HG03280 (cell line): ENCODE results near the gene ZNF597.
"Not testable (repeated sequence)": the region's sequence is repeated elsewhere in the genome, so short reads cannot be mapped to it uniquely, and the experiment has no call there.

Experiments
- ATAC-seq: cut with Tn5 transposase; IDR thresholded peaks from one replicate; pipeline ENCODE4 v1.9.1; 2021; ENCODE audit warnings: mild to moderate bottlenecking, moderate library complexity; ENCODE audit not compliant: unreplicated experiment

Gene ZNF597

DNA sequence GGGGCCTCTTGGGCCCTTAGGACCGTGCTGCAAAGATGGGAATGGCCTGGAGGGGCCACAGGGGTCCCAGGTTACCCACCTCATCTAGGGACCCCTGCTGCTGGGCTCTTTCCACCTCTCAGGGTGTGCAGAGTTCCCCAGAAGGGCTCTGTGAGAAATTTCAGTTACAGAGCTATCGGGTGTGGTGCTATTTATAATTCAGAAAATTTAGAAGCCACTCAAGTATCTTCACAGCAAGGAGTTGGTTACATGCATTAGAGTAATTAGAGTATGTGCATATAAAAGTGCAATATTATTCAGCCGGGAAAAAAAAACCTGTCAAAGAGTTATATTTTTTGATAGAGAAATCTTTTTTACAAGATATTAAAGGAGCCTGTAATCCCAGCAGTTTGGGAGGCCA, 33.1 kb upstream of the ZNF597 start:
- no peak for ATAC-seq

DNA sequence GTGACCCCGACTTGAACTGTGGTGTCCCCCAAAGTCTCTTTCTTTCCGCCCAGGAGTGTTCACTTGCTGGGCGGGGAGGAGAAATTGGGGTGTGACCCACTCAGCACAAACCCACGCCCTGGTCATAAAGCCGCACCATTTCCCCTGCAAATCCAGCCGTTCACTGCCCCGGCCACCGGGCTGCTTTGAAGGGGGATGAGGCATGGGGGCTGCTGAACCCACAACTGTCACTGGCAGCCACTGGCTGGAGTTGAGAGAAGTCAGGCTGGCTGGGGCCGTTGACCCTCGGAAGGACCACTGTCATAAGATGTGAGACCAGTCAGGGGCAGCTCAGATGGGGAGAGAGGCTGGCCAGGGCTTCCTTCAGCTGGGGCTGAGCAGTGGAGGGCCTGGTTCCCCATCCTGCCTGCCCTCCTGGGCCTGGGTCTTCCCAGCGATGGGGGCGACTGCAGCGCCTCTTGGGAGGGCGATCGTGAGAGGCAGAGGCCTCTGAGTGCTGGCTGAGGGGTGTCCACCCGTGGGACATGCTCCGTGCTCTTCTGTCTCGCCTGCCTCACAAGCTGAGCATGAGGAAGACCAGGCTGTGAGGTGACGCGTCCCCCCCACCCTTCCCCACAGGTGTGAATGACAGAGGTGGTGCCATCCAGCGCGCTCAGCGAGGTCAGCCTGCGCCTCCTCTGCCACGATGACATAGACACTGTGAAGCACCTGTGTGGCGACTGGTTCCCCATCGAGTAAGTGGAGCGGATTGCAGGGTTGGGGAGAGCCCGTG, 32.5 kb upstream of the ZNF597 start:
- no peak for ATAC-seq

DNA sequence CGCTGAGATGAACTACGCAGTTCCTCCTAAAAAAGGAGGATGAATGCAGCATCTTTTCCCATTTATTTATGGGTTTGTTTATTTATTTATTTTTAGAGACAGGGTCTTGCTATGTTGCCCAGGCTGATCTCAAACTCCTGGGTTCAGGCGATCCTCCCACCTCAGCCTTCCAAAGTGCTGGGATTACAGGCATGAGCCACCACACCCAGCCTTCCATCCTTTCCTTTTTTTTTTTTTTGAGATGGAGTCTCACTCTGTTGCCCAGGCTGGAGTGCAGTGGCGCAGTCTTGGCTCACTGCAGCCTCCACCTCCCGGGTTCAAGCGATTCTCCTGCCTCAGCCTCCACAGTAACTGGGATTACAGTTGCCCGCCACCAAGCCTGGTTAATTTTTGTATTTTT, 31.6 kb upstream of the ZNF597 start:
- not testable (repeated sequence) for ATAC-seq

DNA sequence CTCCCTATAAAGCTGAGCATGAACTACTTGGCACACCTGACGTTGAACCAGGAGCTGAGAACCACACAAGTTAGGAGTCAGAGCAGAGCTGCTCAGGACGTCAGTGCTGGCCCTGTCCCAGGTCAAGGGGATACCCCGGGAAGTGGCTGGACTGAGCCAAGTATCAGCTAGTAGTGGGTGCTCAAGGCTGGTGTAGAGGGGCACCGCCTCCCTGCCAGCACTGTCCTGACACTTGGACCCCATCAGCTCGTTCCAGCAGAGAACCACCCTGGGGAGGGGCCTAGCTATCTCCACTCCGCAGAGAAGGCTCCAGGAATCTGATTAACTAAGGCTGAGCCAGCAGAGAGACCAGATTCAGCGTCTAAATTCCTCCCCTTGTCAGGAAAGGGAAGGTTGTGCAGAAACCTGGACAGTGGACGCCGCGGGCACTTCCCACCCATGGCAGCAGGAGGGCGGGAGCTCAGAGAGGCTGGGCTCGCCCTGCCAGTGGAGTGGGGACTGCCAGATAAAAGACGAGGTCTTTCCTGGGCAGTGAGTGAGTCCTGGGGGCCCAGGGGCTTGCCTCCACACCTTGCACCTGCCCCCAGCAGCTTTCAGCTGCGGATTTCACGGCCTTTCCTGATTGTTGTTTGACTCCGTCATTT, 31.0 kb upstream of the ZNF597 start:
- ATAC-seq = no peak

DNA sequence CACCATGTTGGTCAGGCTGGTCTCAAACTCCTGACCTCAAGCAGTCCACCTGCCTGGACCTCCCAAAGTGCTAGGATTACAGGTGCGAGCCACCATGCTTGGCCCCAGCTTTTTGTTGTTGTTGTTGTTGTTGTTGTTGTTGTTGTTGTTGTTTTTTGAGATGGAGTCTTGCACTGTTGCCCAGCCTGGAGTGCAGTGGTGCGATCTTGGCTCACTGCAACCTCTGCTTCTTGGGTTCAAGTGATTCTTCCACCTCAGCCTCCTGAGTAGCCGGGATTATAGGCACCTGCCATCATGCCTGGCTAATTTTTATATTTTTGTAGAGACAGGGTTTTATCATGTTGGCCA, 30.3 kb upstream of the ZNF597 start:
- ATAC-seq = not testable (repeated sequence)

DNA sequence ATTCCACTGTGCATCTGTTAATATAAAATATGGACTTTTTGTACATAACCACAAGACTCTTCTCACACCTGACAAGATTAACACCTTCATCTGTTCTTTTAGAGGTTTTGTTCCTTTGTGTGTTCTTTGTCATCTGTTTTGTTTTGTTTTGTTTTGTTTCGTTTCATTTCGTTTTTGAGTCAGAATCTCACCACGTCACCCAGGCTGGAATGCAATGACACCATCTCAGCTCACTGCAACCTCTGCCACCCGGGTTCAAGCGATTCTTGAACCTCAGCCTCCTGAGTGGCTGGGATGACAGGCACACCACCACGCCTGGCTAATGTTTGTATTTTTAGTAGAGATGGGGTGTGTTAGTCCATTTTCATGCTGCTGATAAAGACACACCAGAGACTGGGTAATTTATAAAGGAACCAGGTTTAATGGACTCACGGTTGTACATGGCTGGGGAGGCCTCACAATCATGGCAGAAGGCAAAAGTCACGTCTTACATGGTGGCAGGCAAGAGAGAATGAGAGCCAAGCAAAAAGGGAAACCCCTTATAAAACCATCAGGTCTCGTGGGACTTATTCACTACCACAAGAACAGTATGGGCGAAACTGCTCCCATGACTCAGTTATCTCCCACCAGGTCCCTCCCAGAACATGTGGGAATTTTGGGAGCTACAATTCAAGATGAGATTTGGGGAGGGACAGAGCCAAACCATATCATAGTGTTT, 29.7 kb upstream of the ZNF597 start:
- ATAC-seq = no peak

DNA sequence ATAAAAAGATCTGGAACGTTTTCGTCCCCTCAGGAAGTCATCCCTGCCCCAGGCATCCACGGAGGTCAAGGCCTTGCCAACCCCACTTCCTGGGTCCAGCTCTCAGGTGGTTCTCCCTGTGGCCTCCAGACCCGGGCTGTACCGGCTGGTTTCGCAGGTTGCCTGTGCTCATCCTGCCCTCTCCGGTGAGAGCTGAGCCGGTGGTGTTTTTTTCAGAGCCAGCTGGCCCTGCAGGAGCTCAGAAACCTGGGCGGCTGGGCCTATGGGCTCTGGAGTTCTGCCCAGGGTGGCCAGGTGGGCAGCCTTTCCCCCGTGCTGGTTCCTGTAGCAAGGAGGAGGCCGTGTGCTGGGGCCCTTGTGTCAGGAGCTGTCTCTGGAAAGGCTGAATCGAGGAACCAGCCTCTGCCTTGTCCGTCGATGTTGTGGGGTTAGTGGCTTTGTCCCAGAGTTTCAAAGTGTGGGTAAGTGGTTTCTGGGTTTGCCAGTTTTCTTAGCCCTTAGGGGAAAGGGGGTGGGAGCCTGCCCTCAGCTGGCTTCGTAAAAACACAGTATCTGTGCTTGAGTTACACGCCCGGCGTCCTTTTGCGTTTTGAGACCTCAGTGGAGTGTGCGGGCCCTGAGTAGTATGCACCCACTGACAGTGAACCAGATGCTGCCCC, 28.3 kb upstream of the ZNF597 start:
- ATAC-seq = no peak

DNA sequence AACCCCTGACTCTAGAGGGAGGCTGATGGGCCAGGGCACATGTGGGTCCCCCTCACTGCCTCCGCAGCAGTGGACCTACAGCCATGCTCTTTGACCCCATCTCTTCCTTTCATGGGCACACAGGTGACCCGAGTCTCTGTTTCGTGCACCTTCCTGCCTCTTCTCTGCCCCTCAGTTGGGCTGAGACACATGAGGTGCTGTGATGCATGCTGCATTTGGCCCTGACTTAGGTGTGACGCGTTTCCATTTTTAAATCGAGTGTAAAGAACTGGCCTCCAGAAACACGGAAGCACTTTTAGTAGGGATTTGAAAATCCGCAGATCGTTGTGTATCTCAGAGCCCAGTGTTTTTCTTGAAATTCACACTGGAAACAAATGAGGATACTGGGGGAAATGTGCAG, 27.4 kb upstream of the ZNF597 start:
- no peak for ATAC-seq

DNA sequence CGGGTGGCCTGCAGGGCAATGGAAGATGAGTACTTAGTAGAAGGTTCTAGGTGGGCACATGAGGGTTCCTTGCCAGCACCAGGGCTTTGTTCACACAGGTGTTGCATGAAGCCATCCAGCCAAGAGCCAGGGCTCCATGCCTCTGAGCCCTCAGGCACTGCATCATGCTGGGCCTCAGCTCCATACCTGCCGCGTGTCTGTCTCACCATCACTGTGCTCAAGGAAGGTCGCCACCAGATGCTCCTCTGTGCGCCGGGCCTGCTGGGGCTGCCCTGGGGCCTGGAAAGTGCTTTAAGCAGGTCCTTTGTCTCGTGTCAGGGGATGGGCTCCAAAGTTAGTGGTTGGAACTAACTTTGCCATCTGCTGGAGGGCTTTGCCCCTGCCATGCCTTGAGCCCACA, 26.4 kb upstream of the ZNF597 start:
- ATAC-seq = no peak

DNA sequence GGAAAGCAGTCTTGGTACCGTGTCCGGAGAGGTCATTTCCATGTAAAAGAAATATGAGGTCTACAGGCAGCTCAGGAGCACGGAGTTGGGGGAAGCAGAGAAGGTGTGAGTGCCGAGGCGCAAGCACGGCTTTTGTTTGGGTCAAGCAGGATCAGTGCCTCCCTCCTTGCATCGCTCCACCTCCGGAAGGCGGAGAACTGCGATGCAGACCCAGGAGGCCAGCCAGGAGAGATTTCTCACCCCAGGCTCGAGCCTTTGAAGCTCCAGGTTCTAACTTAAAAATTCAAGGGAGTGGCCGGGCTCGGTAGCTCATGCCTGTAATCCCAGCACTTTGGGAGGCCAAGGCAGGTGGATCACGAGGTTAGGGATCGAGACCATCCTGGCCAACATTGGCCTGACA, 25.2 kb upstream of the ZNF597 start:
- no peak for ATAC-seq

DNA sequence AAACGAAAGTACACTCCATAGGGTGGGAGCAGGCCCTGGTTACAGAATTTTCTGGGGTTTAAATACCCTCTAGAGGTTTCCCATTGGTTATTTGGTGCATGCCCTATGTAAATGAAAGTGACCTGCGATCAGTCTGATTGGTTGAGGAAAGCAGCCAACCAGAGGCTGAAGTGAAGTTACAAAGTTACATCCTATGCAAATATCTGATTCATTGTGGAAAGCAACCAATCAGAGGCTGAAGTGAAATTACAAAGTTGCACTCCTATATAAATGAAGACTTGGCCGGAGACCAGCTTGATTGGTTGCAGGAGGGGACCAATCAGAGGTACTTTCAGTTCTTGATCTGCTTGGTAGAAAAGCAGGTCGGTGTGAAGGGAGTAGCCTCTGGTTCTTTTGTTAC, 24.6 kb upstream of the ZNF597 start:
- ATAC-seq = no peak

DNA sequence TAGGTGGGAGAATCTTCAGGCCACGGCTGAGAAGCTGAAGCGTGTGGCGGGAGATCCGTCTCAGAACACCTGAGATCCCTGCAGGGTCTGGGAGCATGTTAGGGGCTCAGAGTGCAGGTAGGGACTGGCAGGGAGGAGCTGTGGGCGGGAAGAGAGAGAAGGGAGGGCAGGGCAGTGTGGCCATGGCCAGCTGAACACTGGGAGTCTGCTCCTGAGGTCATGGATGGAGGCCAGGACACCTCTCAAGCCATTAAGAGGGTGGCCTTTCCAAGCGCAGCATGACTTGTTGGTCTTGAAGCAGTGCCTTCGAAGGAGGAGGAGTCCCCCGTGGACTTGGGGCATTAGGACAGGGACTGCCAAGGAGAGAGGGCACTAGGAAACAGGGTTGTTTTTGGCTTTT, 23.9 kb upstream of the ZNF597 start:
- no peak for ATAC-seq

DNA sequence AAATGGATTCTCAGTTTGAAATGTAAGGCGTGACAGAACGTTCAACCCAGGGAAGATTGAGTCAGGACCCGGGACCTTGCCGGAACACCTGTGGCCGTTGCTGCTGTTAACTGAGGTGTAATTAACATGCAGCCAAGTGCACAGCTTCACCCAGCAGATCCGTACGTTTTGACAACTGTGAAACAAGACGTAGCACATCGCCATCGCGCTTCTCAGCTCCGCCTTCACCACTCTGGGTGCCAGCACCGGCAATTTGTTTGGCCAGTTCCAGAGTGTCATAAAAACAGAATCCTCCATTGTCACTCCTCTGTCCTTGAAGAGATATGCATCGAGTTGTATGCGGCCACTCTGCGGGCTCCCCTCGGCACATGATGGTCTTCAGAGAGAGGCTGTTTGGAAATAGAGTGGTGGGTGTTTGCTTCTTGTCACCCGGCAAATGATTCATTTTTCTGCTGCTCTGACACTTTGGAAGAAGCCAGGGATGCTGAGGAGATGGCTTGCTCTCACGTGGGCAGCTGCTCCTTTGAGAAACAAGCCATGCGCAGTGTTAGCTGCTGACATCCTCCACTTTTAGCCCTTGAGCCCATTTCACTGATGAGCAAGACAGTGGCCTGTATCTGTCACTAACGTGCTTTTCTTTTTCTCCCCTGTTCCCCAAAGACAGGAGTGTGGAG, 22.7 kb upstream of the ZNF597 start:
- no peak for ATAC-seq

DNA sequence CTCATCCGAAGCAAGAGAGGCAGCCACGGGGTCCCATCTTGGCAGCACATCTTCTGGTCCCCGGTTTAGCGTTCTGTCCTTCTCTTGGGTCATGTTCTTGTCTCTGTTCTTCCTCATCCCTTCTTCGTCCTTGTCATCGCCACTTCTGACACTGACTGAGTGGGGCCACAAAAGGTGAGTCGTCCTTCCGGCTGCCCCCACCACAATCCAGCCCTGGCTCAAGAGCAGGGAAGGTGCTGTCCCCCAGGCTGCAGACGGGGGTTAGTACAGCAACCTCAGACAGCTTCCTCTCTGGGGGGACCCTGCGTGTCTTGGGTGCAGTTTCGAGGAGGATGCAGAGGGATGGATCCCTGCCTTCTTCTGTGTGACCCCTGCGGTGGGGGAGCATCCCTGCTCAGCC, 22.0 kb upstream of the ZNF597 start:
- ATAC-seq = no peak

DNA sequence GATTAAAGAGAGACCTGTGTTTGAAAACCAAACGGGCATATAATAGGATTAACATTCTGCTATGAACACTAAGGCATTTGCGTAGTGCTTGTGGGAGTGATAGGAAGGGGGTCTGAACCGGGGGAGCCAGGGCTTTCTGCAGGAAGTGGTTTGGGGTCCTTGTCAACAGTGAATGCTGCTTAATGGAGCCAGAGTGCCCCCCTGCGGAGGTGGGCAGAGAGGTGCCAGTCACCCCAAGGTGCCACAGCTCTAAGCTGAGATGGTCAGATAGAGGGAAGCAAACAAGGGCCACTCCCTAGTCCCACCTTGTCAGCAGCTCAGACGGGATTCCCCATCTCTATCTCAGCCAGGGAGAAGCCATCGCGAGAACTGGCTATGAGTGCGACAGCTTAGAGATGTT, 17.8 kb upstream of the ZNF597 start:
- ATAC-seq = no peak

DNA sequence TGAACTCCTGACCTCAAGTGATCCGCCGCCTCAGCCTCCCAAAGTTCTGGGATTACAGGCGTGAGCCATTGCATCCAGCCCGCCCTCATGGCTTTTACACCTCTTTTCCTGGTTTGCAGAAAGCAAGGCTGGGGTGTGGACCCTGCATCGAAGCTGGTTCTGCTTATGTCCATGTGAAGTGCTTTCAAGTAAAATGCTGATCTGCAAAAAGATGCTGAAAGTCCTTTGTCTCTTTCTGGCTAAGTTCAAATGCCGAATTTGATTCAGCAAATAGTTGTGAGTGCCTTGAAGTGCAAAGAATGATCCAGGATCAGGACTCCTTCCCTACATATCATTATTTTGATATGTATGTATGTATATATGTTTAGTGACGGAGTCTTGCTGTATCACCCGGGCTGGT, 17.3 kb upstream of the ZNF597 start:
- no peak for ATAC-seq

DNA sequence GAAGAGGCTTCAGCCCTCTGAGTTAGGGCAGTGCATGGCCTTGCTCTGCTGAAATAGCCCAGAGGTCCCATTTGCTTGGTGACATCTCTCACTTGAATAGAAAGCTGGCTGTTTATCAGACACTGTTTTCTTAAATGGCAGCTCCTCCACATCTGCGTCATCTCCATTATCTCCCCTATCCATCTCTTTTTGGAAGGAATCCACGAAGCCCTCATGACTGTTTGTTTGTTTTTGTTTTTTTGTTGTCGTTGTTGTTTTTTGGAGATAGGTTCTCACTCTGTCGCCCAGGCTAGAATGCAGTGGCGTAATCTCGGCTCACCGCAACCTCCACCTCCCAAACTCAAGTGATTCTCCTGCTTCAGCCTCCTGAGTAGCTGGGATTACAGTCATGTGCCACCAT, 16.8 kb upstream of the ZNF597 start:
- no peak for ATAC-seq

DNA sequence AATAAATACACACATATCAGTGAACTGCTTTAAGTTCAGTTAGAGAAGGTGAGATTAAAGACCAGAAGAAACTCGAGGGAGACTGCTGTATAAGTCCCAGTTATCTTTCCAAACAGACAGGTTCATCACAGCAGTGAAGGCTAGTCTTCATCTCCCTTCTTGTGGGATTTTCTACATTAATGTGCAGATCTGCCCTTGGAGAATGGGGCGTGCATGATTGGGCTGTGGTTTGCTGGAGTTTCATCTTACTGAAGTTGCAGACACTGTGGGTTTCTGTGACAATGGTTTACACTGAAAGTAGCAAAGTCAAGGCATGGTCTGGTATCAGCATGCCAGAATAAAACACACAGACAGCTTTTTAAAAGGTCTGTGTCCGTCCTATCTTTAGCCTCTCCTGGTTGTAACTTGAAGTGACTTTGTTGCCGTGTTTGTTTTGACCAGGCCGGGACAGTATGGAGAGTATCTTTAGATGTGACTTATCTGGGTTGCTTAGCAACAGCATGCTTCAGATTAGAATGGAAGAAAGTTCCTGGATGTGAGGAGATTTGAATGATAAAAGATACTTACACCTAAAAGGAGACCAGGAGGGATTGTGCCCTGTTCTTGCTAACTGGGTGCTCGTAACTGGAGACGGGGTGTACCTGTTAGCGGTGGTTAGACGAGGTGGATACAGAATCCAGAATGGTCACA, 16.2 kb upstream of the ZNF597 start:
- no peak for ATAC-seq

DNA sequence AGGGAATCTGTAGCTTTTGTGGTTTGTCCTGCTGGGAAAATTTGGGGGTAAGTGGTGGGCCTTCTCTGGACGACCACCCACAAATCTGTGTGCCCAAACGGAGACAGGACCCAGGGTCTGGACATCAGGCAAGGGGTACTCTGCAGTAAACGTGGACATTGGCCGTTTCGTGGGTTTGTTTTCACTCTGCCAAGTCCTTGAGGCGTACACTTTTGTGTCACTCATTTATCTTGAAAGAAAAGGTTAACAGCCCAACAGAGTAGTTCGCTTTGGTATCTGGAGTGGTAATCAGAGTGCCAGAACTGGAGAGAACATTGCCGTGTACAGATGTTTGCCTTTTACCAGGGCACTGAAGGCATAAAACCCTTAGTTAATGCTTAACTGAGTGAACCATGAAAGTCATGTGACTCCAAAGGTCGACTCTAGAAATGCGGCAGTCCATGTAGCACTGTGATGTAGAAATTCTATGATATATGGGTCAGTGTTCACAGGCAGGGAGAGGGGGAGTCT, 15.6 kb upstream of the ZNF597 start:
- ATAC-seq = no peak

DNA sequence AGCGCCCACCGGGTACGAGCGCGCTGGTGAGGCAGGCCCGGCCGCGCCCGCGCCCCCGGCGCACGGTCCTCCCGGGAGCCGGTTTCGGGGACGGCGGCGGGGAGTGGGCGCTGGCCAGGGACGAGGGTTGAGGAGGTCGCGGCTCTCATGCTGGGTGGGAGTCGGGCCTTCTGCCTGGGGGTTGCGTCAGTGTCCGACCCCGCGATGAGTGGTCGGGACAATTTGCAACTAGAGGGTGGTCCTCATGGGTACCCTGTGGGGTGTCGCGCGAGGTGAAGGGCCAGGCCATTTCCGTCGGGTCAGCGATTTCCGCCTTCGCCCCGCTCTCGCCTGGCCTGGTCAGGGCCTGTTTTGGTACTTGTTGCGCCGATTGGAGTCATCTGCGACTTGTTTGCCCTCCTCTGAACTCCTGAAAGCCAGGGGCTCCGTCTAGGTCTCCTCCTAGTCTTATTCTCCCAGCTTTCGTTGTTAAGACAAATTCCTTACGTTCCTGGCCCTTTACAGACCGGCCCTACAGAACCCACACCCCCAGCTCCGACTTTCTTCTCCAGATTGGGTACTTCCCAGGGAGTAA, 15.1 kb upstream of the ZNF597 start:
- ATAC-seq = peak; percentile 10
